ENCODE measurements around the gene RRM1.

- TF ChIP-seq ZNF3 (CRISPR knock-in tag; IDR thresholded peaks at IDR 0.05): no peak
- no peak for TF ChIP-seq ZNF550 (CRISPR knock-in tag; IDR thresholded peaks at IDR 0.05; ENCODE audit: borderline replicate concordance)
- no peak for TF ChIP-seq NPAS2 (CRISPR knock-in tag; IDR thresholded peaks at IDR 0.05; ENCODE audit: borderline replicate concordance)
- TF ChIP-seq, protein P1, sequence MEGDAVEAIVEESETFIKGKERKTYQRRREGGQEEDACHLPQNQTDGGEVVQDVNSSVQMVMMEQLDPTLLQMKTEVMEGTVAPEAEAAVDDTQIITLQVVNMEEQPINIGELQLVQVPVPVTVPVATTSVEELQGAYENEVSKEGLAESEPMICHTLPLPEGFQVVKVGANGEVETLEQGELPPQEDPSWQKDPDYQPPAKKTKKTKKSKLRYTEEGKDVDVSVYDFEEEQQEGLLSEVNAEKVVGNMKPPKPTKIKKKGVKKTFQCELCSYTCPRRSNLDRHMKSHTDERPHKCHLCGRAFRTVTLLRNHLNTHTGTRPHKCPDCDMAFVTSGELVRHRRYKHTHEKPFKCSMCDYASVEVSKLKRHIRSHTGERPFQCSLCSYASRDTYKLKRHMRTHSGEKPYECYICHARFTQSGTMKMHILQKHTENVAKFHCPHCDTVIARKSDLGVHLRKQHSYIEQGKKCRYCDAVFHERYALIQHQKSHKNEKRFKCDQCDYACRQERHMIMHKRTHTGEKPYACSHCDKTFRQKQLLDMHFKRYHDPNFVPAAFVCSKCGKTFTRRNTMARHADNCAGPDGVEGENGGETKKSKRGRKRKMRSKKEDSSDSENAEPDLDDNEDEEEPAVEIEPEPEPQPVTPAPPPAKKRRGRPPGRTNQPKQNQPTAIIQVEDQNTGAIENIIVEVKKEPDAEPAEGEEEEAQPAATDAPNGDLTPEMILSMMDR (CRISPR knock-in tag; IDR thresholded peaks at IDR 0.05): no peak
These were observed 866 bp upstream of the RRM1 start for GRCh38 chr11:4093519-4094347.

All from HepG2 (cell line).